ENCODE measurements around the gene CCDC92.

The CCDC92 gene

DNA sequence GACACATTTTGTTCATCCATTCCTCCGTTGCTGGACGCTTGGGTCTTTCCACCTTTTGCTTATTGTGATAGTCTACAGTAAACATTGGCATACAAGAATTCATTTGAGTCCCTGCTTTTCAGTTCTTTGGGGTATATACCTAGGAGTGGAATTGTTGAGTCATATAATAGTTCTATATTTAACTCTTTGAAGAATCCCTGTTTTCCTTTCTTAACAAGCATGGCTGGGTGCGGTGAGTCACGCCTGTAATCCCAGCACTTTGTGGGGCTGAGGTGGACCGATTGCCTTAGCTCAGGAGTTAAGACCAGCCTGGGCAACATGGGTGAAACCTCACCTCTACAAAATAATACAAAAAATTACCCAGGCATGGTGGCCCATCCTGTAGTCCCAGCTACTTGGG lies 75.4 kb downstream of the CCDC92 start:
- H3K27me3 ChIP-seq (ENCODE audit: control insufficient read depth in 1 of 2, insufficient read depth in 2 of 2, low read length in 2 of 2): peaks cover 9 to 16% of the 10 kb centered on the region in 2 donors
- no peak overlapping the region for H3K9ac ChIP-seq (ENCODE audit: low read length in 2 of 2)
- H3K27ac ChIP-seq (ENCODE audit: low read length): no peak overlapping the region
- peak overlapping the region in 1 of 2 donors; percentile 44 for H3K4me3 ChIP-seq (ENCODE audit: low read length in 2 of 2)
- H3K4me1 ChIP-seq (ENCODE audit: control insufficient read depth, insufficient read depth, low read length): no peaks in the 10 kb centered on the region
- H3K9me3 ChIP-seq (ENCODE audit: control insufficient read depth in 2 of 2, low read length in 2 of 2): no peaks in the 10 kb centered on the region
- no peaks in the 10 kb centered on the region for H3K36me3 ChIP-seq (ENCODE audit: control insufficient read depth in 2 of 2, insufficient read depth in 2 of 2, low read length in 2 of 2)

DNA sequence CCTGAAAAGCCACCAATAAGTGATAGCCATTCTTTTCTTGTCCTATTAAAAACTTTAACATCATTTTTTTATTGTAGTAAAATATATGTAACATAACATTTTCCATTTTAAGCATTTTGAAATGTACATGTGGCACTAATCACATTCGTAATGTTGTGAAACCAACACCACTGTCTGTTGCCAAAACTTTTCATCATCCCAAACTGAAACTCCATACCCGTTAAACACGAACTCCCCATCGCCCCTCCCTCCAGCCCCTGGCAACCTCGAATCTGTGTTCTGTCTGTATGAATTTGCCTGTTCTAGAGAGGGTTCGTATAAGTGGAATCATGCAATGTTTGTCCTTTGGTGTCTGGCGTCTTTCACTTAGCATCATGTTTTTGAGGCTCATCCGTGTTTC lies 75.9 kb downstream of the CCDC92 start:
- Histone ChIP-seq H3K4me3 (ENCODE audit: low read length in 2 of 2) (peak overlapping the region in 1 of 2 donors; percentile 44), H3K9ac (ENCODE audit: low read length in 2 of 2) (no peak overlapping the region), H3K27me3 (ENCODE audit: control insufficient read depth in 1 of 2, insufficient read depth in 2 of 2, low read length in 2 of 2) (peaks cover 5 to 18% of the 10 kb centered on the region in 2 donors), H3K9me3 (ENCODE audit: control insufficient read depth in 2 of 2, low read length in 2 of 2) (no peaks in the 10 kb centered on the region), H3K27ac (ENCODE audit: low read length) (no peak overlapping the region), H3K36me3 (ENCODE audit: control insufficient read depth in 2 of 2, insufficient read depth in 2 of 2, low read length in 2 of 2) (no peaks in the 10 kb centered on the region), H3K4me1 (ENCODE audit: control insufficient read depth, insufficient read depth, low read length) (no peaks in the 10 kb centered on the region)

DNA sequence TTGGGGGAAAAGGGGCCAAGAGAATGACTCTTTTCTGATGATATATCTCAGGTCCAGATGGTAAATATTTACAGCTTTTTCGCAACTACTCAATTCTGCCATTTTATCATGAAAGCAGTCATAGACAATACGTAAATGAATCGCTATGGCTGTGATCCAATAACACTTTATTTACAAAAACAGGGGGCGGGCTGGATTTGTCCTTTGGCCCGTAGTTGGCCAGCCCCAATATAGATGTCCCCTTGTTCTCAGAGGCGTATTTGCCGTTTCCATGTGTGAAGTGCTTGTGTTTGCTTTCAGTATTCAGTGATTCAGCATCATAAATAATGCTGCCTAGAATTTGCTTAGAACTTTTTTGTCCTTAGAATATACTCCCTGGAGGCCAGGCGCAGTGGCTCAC lies 77.2 kb downstream of the CCDC92 start:
- Histone ChIP-seq H3K9me3 (ENCODE audit: control insufficient read depth in 2 of 2, low read length in 2 of 2) (no peaks in the 10 kb centered on the region), H3K4me1 (ENCODE audit: control insufficient read depth, insufficient read depth, low read length) (no peaks in the 10 kb centered on the region), H3K36me3 (ENCODE audit: control insufficient read depth in 2 of 2, insufficient read depth in 2 of 2, low read length in 2 of 2) (no peaks in the 10 kb centered on the region), H3K9ac (ENCODE audit: low read length in 2 of 2) (no peak overlapping the region), H3K27me3 (ENCODE audit: control insufficient read depth in 1 of 2, insufficient read depth in 2 of 2, low read length in 2 of 2) (peaks cover 2 to 13% of the 10 kb centered on the region in 2 donors), H3K27ac (ENCODE audit: low read length) (no peak overlapping the region), H3K4me3 (ENCODE audit: low read length in 2 of 2) (no peak overlapping the region)

DNA sequence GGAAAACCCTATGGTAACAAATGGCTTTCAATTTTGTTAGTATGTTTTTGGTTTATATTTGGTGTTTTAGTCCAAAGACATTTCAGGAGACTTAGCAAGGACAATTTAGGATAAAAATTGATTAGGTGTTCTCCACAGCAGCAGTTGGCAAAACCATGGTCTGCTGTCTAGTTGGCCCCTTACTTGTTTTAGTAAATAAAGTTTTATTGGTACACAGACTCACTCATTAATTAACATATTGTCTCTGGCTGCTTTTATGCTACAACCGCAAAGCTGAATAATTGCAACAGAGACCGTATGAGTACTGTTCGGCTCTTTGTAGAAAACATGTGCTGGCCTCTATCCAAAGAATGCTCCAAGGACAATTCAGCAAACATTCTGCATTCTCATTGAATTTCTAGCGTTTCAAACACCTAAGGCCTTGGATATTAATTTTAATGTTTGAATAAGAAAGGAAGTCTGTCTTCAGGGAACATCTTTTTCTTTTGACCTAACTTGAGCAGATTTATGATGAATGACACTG lies 77.7 kb downstream of the CCDC92 start:
- Histone ChIP-seq H3K36me3 (ENCODE audit: control insufficient read depth in 2 of 2, insufficient read depth in 2 of 2, low read length in 2 of 2) (no peaks in the 10 kb centered on the region), H3K27me3 (ENCODE audit: control insufficient read depth in 1 of 2, insufficient read depth in 2 of 2, low read length in 2 of 2) (peaks cover 2 to 12% of the 10 kb centered on the region in 2 donors), H3K27ac (ENCODE audit: low read length) (no peak overlapping the region), H3K4me1 (ENCODE audit: control insufficient read depth, insufficient read depth, low read length) (no peaks in the 10 kb centered on the region), H3K9me3 (ENCODE audit: control insufficient read depth in 2 of 2, low read length in 2 of 2) (no peaks in the 10 kb centered on the region), H3K4me3 (ENCODE audit: low read length in 2 of 2) (no peak overlapping the region), H3K9ac (ENCODE audit: low read length in 2 of 2) (no peak overlapping the region)

DNA sequence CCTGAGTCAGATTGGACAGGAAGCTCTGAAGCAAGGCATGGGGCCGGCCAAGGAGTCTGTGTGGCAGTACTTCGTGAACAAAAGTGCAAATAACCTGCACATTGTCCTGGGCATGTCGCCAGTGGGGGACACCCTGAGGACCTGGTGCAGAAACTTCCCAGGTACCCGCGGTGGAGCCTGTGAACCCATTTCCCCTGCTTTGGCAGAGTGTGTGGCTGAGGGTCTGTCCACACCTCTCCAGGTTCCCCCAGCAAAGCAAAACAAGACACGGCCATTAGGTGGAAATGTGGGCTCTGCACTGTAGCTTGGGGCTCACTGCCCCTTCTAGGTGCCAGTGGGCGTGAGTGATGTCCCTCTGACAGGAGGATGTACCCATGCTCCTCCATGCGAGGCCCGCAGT lies 79.4 kb downstream of the CCDC92 start:
- H3K9ac ChIP-seq (ENCODE audit: low read length in 2 of 2): no peak overlapping the region
- H3K4me1 ChIP-seq (ENCODE audit: control insufficient read depth, insufficient read depth, low read length): no peaks in the 10 kb centered on the region
- no peak overlapping the region for H3K4me3 ChIP-seq (ENCODE audit: low read length in 2 of 2)
- no peak overlapping the region for H3K27ac ChIP-seq (ENCODE audit: low read length)
- peaks cover 2 to 16% of the 10 kb centered on the region in 2 donors for H3K27me3 ChIP-seq (ENCODE audit: control insufficient read depth in 1 of 2, insufficient read depth in 2 of 2, low read length in 2 of 2)
- H3K36me3 ChIP-seq (ENCODE audit: control insufficient read depth in 2 of 2, insufficient read depth in 2 of 2, low read length in 2 of 2): no peaks in the 10 kb centered on the region
- H3K9me3 ChIP-seq (ENCODE audit: control insufficient read depth in 2 of 2, low read length in 2 of 2): no peaks in the 10 kb centered on the region

DNA sequence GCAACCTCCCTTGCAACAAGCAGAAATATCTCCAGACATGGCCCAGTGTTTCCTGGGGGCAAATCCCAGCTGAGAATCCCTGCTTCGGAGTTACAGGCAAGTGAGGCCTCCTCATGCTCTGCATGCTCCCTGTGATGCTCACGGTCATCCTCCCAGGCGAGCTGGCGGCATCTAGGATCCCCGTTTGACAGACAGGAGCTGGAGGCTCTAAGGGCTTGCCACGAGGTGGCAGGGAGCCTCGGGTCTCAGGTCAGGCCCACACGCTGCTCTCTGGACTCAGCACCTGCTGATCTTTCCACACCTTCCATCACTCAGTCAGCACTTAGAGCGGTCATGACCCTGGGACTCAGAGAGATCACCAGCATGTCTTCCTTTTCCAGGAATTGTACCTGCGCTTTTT lies 79.8 kb downstream of the CCDC92 start:
- H3K4me1 ChIP-seq (ENCODE audit: control insufficient read depth, insufficient read depth, low read length): no peaks in the 10 kb centered on the region
- no peak overlapping the region for H3K4me3 ChIP-seq (ENCODE audit: low read length in 2 of 2)
- peaks cover 2 to 19% of the 10 kb centered on the region in 2 donors for H3K27me3 ChIP-seq (ENCODE audit: control insufficient read depth in 1 of 2, insufficient read depth in 2 of 2, low read length in 2 of 2)

DNA sequence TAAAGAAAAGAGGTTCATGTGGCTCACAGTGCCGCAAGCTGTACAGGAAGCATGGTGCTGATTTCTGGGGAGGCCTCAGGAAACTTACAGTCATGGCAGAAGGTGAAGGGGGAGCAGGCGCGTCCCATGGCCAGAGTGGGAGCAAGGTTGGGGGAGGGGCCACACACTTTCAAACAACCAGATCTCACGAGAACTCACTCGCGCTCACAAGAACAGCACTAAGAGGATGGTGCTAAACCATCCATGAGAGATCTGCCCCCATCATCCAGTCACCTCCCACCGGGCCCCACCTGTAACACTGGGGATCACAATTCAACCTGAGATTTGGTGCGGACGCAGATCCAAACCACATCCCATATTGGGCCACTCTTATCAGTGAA lies 80.5 kb downstream of the CCDC92 start:
- Histone ChIP-seq H3K27me3 (ENCODE audit: control insufficient read depth in 1 of 2, insufficient read depth in 2 of 2, low read length in 2 of 2) (peaks cover 2 to 19% of the 10 kb centered on the region in 2 donors), H3K9ac (ENCODE audit: low read length in 2 of 2) (no peak overlapping the region), H3K36me3 (ENCODE audit: control insufficient read depth in 2 of 2, insufficient read depth in 2 of 2, low read length in 2 of 2) (no peaks in the 10 kb centered on the region), H3K27ac (ENCODE audit: low read length) (no peak overlapping the region), H3K4me3 (ENCODE audit: low read length in 2 of 2) (no peak overlapping the region), H3K9me3 (ENCODE audit: control insufficient read depth in 2 of 2, low read length in 2 of 2) (no peaks in the 10 kb centered on the region), H3K4me1 (ENCODE audit: control insufficient read depth, insufficient read depth, low read length) (no peaks in the 10 kb centered on the region)

More for the DNA sequence above, 79.8 kb downstream of the CCDC92 start:
- Histone ChIP-seq H3K9ac (ENCODE audit: low read length in 2 of 2) (no peak overlapping the region), H3K27ac (ENCODE audit: low read length) (no peak overlapping the region), H3K9me3 (ENCODE audit: control insufficient read depth in 2 of 2, low read length in 2 of 2) (no peaks in the 10 kb centered on the region), H3K36me3 (ENCODE audit: control insufficient read depth in 2 of 2, insufficient read depth in 2 of 2, low read length in 2 of 2) (no peaks in the 10 kb centered on the region)

- H3K4me3 ChIP-seq (ENCODE audit: low read length in 2 of 2): no peak overlapping the region
- H3K27me3 ChIP-seq (ENCODE audit: control insufficient read depth in 1 of 2, insufficient read depth in 2 of 2, low read length in 2 of 2): peaks cover 2 to 19% of the 10 kb centered on the region in 2 donors
- H3K36me3 ChIP-seq (ENCODE audit: control insufficient read depth in 2 of 2, insufficient read depth in 2 of 2, low read length in 2 of 2): no peaks in the 10 kb centered on the region
- no peak overlapping the region for H3K27ac ChIP-seq (ENCODE audit: low read length)
- H3K9ac ChIP-seq (ENCODE audit: low read length in 2 of 2): no peak overlapping the region
- no peaks in the 10 kb centered on the region for H3K9me3 ChIP-seq (ENCODE audit: control insufficient read depth in 2 of 2, low read length in 2 of 2)
- no peaks in the 10 kb centered on the region for H3K4me1 ChIP-seq (ENCODE audit: control insufficient read depth, insufficient read depth, low read length)
These were observed 81.0 kb downstream of the CCDC92 start for GRCh38 chr12:123891516-123892179.

DNA sequence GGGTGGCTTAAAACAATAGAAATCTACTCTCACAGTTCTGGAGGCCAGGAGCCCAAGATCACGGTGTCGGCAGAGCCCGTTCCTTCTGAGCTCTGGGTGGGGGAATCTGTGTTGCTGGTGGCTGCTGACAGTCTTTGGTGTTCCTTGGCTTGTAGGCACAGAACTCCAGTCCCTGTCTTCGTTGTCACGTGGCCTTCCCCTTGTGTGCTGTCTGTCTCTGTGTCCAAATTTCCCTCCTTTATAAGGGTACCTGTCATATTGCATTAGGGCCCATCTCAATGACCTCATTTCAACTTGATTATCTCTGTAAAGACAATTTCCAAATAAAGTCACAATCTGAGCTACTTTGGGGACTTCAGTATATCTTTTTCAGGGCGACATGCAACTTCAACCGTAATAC lies 81.6 kb downstream of the CCDC92 start:
- Histone ChIP-seq H3K36me3 (ENCODE audit: control insufficient read depth in 2 of 2, insufficient read depth in 2 of 2, low read length in 2 of 2) (no peaks in the 10 kb centered on the region), H3K4me1 (ENCODE audit: control insufficient read depth, insufficient read depth, low read length) (no peaks in the 10 kb centered on the region), H3K27ac (ENCODE audit: low read length) (no peak overlapping the region), H3K4me3 (ENCODE audit: low read length in 2 of 2) (no peak overlapping the region), H3K9me3 (ENCODE audit: control insufficient read depth in 2 of 2, low read length in 2 of 2) (no peaks in the 10 kb centered on the region), H3K9ac (ENCODE audit: low read length in 2 of 2) (no peak overlapping the region), H3K27me3 (ENCODE audit: control insufficient read depth in 1 of 2, insufficient read depth in 2 of 2, low read length in 2 of 2) (peaks cover 5 to 21% of the 10 kb centered on the region in 2 donors)

- Histone ChIP-seq H3K9ac (ENCODE audit: low read length in 2 of 2) (no peak overlapping the region), H3K36me3 (ENCODE audit: control insufficient read depth in 2 of 2, insufficient read depth in 2 of 2, low read length in 2 of 2) (no peaks in the 10 kb centered on the region), H3K9me3 (ENCODE audit: control insufficient read depth in 2 of 2, low read length in 2 of 2) (no peaks in the 10 kb centered on the region), H3K4me1 (ENCODE audit: control insufficient read depth, insufficient read depth, low read length) (no peaks in the 10 kb centered on the region), H3K27ac (ENCODE audit: low read length) (no peak overlapping the region), H3K27me3 (ENCODE audit: control insufficient read depth in 1 of 2, insufficient read depth in 2 of 2, low read length in 2 of 2) (peaks cover 6 to 21% of the 10 kb centered on the region in 2 donors), H3K4me3 (ENCODE audit: low read length in 2 of 2) (no peak overlapping the region)
These were observed 82.1 kb downstream of the CCDC92 start for GRCh38 chr12:123890536-123890902.

- Histone ChIP-seq H3K4me3 (ENCODE audit: low read length in 2 of 2) (no peak overlapping the region), H3K27me3 (ENCODE audit: control insufficient read depth in 1 of 2, insufficient read depth in 2 of 2, low read length in 2 of 2) (peaks cover 6 to 21% of the 10 kb centered on the region in 2 donors), H3K27ac (ENCODE audit: low read length) (no peak overlapping the region)
These were observed 82.6 kb downstream of the CCDC92 start for GRCh38 chr12:123889848-123890535.

More at GRCh38 chr12:123889848-123890535, 82.6 kb downstream of the CCDC92 start:
- Histone ChIP-seq H3K4me1 (ENCODE audit: control insufficient read depth, insufficient read depth, low read length) (no peaks in the 10 kb centered on the region), H3K9me3 (ENCODE audit: control insufficient read depth in 2 of 2, low read length in 2 of 2) (peaks cover 0 to under 1% of the 10 kb centered on the region in 2 donors), H3K36me3 (ENCODE audit: control insufficient read depth in 2 of 2, insufficient read depth in 2 of 2, low read length in 2 of 2) (no peaks in the 10 kb centered on the region), H3K9ac (ENCODE audit: low read length in 2 of 2) (no peak overlapping the region)

Data from stomach smooth muscle (tissue), 2 donors.